ENCODE results near the gene ARMC9.

- TF ChIP-seq CTCF (tag by site-specific recombination; IDR thresholded peaks at IDR 0.05) (no peak), ZNF548 (tag by site-specific recombination; IDR thresholded peaks at IDR 0.05) (no peak), HIC1 (tag by site-specific recombination; IDR thresholded peaks at IDR 0.05) (no peak), ZNF558 (tag by site-specific recombination; IDR thresholded peaks at IDR 0.05) (no peak), KLF9 (tag by site-specific recombination; IDR thresholded peaks at IDR 0.05; ENCODE audit: low read depth) (no peak), GLIS2 (tag by site-specific recombination; IDR thresholded peaks at IDR 0.05) (no peak), ZNF221 (tag by site-specific recombination; IDR thresholded peaks at IDR 0.05; ENCODE audit: borderline replicate concordance) (no peak)
Observed at GRCh38 chr2:231177156-231178025, 21.0 kb upstream of the ARMC9 start.
